Urothelium cell line (cell line): ENCODE measurements around the gene PITPNB.

Experiments
- DNase-seq: peaks from one replicate; pipeline ENCODE4 v3.0.0; 2011; ENCODE audit warnings: low spot score, mixed read lengths
- FAIRE-seq: peaks from 2 replicates; lab custom pipeline; 2011; peaks lifted over from hg19 to GRCh38; lab: Jason Lieb, UNC

The PITPNB gene

DNA sequence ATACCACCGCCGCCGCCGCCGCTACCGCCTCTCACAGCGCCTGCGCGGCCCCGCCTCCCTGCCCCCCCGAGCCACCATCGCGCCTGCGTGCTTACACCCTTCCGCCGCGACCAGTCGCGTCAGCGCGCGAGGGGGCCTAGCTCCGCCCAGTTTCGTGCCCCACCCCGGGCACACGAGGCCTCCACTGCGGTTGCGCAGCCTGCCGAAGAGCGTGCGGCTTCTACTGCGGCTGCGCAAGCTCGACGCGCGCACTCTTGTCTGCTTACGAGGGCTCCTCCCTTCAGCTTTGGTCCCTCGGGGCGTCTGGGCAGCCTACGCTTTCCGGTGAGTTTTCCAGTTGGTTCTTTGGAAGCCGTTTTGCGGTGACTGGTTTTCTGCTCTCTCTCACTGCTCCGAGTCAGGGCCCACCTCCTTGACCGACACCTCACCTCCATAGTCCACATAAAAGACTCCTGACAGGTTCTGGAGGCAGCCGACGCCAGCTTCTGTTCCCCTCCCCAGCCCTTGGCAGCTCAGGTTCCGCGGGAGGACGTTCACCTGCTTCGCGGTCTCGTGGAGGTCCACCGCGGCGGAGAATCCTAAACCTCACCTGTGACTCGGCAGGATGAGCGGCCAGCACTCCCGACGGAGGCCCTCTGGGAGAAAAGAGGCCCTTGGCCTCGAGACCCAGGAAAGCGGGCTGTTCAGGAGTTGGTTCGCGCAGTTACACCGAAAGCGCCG lies at the start of gene PITPNB:
PITPNB (minus strand) TSS at position 35 of the 720 bp plus-strand sequence. CDS start 65 bp downstream, outside the sequence.
- FAIRE-seq (peak; percentile 100), DNase-seq (peak; percentile 100)

DNA sequence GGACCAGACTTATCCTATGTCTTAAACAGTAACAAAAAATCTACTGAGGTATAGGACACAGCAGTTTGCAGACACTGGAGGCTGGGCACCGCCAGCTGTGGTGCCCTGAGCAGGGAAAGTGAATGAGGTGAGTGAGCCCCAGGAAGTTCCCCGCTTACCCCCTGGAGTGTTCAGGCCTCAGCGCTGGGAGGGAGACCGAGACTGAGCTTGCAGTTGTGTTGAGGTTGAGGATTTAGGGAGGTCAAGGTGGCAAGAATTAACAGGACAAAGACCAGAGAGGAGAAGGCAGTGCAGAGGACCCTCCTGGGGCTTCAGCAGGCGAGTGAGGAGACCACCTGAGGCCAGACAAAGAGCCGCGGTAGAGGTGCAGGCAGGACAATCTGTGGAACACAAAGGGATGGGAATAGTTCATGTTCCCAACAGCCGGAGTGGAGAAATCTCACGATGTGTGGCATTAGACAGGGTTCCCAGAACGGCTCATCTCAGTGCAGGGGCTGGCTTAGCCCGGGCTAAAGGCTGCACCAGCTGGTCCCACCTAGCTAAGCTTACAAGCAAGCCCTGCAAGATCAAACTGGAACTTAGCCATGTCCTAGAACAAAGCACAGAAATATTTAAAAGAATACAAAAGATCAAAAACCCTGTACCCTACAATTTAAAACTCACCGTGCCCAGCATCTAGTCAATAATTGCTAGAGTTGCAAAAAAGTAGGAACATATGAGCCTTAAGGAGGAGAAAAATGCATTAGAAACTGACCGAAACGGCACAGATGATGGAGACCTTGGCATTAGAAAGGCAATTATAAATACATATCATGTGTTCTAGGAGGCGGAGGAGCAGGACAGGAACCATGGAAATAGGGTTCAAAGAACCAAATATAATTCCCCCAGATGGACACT lies 47.4 kb upstream of the PITPNB start:
- FAIRE-seq = peak; percentile 82

DNA sequence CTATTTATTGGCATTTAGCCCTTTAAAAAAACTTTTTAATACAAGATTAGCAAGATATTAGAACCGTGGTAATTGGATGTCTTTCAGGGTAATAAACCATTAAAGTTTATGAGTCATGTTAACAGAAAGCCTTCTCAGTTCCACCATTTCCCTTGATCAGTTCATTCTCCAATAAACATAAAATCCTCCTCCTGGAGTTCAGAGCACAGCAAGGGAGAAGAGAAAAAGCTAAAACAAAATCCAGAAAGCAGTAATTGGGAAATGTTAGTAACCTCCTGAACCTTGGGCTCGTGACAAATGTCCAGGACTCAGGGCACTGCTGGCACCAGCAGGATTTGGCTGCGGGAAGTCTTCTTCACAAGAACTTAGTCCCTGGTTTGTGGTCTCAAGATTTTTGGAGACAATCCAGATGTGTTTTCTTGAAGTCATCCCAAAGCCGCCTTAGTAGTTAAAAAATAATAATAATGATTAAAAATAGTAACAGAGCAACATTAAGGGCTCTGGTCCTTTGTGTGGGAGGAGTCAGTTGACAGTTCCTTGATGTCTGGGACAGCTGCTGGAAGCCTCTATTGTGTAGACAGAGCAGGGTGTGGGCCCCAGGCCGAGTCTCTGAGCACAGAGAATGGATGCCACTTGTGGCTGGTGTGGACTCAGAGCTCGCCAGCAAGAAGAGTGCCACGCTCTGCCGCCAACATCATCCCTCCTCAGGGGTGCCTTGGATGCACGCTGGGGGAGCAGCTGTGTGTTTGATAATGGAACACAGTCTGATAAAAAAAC lies 43.4 kb upstream of the PITPNB start:
- no peak for DNase-seq
- peak; percentile 79 for FAIRE-seq

More for the DNA sequence above, 47.4 kb upstream of the PITPNB start:
- DNase-seq = no peak

DNA sequence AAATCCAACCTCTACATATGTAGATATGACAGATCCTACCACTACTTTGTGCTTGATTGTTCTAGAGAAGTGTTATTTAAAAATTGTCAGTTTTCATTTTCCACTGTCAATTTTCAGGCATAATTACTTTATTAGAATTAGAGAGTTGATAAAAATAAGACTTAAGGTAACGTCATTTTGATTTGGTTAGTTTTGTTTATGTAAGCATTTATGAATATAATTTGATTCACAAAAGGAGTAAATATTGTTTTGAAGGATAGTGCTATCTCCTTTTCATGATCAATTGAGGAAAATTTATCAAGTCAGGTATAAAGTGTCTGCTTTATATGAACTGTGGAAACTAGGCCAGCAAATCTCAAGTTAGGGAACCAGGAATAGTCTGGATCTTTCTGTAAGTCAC lies 42.6 kb upstream of the PITPNB start:
- peak; percentile 30 for FAIRE-seq
- no peak for DNase-seq

DNA sequence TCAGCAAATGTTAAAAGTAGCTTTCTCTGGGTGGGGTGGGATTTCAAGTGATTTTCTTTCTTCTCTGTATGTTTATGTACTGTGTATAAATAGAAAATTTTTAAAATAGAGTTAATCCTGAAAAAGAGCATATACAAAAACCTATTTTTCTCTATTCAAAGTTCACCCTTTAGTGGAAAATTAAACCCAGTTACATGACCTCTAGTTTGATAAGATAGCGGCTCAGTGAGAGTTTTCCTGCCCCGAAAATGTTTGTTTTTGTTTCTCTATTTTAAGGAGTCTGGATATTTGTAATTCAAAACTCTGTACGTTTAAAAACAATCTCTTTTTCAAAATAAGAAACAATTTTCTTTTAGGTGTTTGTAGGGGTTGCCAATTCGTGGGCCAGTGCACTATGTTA lies 42.1 kb upstream of the PITPNB start:
- DNase-seq = no peak
- no peak for FAIRE-seq

DNA sequence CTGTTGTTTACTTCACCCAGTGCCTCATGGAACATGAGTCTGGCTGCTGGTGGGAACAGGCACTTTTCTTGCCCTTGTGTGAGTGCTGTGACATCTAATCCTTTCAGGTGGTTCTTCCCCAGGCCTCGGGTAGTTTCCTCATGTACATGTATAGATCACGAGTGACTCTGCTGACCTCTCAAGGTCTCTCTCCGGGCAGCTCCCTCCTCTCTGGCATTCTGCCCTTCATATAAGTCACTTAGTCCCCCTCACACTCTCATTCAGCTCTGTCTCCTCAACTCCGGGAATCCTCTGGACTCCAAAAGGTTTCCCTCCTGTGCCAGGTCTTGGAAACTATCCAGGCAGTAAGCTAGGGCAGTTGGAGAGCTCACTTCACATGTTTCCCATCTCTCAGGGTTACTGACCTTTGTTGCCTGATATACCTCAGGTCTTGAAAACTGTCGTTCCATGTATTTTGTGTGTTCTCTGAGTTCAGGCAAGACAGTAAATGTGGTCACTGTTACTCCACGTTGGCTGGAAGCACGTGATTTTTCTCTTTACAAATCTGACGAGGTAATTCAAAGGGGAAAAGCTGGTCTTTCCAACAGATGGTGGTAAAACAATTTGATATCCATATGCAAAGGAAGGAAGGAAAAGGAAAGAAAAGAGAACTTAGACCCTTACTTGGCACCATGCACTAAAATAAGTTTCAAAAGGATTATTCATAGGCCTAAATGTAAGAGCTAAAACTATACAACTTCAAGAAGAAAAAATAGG lies 40.5 kb upstream of the PITPNB start:
- peak; percentile 5 for FAIRE-seq
- DNase-seq = no peak

DNA sequence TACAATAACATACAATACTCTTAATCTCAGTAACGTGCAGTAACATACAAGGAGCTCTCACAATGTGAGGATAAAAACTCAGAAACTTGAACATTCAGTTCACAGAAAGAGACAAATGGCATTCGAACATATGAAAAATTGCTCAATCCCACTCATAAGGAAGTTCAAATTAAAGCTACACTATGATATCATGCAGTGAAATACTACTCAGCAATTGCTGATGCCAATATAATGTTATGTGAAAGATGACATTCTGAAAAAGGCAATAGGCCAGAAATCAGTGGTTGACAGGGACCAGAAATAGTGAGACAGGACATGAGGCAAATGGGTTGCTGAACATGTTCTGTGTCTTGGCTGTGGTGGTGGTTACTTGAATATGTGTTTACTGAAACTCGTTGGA lies 33.7 kb upstream of the PITPNB start:
- DNase-seq = no peak
- peak; percentile 94 for FAIRE-seq

DNA sequence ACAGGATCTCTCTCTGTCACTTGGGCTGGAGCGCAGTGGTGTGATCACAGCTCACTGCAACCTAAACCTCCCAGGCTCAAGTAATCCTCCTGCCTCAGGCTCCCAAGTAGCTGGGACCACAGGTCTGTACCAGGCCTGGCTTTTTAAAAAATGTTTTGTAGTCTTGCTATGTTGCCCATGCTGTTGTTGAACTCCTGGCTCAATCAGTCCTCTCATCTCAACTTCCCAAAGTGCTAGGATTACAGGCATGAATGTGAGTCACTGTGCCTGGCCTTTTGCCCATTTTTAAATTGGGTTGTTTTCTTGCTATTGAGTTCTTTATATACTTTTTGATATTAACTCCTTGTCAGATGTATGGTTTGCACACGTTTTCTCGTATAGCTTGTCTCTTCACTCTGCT lies 33.0 kb upstream of the PITPNB start:
- FAIRE-seq (peak; percentile 27), DNase-seq (no peak)

DNA sequence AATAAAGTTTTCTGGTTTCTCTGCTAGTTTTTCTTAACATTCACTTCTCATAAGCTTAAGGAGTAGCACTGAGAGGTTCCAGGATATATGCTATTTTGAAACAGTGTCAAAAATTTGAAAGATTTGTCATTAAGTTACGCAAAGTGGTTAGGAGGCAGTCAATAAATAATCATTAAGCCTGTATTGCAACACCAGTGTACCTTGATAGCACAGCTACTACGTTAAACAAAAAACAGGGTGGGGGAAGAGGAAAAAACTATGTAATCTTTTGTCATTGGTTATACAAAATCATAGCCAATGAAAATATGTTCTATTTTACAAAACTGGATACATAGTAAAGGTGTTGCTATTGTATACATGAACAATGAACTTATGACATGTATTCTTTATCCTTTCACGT lies 30.4 kb upstream of the PITPNB start:
- FAIRE-seq = no peak
- DNase-seq = no peak

DNA sequence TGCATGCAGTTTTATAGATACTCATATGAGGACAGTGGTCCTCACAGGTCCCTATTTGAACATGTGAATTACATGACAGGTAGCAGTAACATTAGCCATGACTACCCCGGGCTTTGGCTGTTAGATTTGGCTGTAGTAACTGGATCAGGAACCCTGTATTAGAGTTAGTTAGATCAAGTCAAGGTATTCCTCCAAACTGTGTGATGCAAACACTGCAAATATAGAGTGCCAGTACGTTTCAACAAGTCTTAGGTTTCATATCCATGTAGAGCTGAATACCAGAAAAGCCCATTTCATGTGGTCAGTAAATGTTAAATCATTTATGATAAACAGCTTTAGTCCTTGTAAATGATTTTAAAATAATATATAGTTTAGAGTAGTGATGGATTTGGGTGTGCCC lies 29.5 kb upstream of the PITPNB start:
- FAIRE-seq (peak; percentile 72), DNase-seq (no peak)

DNA sequence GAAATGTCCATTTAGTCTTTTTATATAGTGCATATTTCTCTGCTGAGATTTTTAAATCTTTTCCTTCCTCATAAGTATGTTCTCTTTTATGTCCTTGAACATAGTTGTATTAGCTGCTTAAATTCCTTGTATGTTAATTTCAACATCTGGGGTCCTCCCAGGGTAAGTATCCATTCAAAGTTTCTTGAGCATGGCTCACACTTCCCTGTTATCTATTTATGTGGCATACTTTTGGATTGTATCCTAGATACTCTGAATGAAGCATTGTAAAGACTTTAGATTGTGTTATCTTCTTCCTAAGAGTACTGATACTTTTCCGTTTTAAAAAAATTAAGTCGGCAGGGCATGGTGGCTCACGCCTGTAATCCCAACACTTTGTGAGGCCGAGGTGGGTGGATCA lies 28.4 kb upstream of the PITPNB start:
- DNase-seq (no peak), FAIRE-seq (no peak)

DNA sequence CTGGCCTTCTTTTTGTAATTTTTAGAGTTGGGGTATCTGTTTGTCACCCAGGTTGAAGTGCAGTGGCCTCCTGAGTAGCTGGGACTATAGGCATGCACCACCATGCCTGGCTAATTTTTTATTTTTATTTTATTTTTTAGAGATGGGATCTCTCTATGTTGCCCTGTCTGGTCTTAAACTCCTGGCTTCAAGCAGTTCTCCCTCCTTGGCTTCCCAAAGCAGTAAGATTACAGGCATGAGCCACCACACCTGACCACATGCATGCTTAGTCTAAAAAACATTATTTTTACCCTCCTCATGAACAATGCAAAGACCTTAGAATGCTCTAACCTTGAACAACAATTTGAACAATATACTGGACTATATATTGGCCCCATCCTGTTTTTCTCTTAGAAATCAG lies 22.1 kb upstream of the PITPNB start:
- peak; percentile 50 for FAIRE-seq
- DNase-seq = no peak

DNA sequence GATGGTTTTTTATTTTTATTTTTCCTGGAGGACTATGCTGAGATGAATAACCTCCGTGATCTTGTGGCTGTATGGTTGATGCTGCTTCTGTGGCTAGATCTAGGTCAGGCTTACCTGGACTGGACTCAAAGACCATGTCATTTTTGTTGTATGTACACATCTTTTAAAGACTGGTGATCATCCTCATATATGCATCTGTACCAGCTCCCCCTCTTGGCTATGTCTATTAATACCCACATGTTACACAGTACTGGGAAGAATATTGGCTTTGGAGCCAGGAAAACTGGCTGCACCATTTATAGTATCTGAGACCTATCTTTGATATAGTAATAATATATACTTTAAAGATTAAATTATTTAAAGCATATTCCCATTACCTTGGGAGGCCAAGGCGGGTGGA lies 18.4 kb upstream of the PITPNB start:
- DNase-seq (peak; percentile 25), FAIRE-seq (peak; percentile 87)

DNA sequence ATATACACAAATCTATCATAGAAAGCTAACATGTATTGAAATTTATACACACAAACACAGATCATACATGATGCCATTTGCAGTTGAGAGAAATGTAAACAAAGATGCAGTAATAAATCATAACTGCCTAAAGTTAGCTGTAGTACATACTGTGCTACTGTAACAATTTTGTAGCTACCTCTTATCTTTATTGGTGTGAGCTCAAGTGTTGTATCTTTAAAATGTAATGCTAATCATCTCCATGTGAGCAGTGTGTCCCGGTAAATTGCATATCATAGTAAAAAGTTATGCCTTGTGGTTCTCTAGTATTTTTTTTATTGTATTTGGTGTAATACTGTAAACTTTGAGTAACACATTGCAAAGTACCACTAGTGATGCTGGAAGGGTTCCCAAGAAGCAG lies 16.8 kb upstream of the PITPNB start:
- FAIRE-seq (peak; percentile 92), DNase-seq (no peak)

DNA sequence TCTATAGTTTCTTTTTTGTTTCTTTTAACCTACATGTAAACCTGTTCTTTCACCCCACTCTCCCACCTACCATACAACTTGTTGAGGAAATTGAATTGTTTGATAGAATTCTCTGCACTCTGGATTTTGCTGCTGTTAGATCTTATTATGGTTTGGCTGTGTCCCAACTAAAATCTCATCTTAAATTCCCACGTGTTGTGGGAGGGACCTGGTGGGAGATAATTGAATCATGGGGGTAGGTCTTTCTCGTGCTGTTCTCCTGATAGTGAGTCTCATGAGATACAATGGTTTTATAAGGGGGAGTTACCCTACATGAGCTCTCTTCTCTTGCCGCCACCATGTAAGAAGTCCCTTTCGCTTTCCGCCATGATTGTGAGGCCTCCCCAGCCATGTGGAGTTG lies 15.0 kb upstream of the PITPNB start:
- FAIRE-seq = peak; percentile 91
- DNase-seq = no peak

DNA sequence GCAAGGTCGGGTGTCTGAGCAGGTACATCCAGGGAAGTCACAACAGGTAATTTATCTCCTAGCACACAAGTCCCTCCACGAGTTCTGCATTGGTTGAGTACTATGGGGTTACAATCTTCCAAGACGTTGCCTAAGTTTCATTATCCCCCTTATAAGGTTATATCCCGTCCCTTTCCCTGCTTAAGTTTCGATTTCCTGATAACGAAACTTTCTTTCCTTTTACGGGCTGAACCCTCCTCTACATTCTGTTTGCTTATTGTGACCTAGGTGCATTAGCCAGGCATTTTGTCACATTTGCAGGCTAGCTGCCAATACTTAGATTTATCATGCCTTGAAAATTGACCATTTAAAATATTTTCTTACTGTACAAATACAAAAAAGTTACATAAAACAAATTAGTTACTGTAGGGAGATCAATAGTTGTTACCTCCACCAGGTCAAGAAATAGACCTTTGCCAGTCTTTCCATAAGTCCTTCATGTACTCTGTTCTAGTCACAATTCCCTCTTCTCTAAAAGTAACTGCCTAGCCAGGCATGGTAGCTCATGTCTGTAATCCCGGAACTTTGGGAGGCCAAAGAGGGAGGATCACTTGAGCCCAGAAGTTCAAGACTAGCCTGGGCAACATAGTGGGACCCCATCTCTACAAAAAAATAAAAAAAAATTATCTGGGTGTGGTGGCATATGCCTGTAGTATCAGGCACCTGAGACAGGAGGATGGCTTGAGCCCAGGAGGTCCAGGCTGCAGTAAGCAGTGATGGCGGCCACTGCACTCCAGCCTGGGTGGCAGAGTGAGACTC lies 14.3 kb upstream of the PITPNB start:
- FAIRE-seq (no peak), DNase-seq (no peak)

DNA sequence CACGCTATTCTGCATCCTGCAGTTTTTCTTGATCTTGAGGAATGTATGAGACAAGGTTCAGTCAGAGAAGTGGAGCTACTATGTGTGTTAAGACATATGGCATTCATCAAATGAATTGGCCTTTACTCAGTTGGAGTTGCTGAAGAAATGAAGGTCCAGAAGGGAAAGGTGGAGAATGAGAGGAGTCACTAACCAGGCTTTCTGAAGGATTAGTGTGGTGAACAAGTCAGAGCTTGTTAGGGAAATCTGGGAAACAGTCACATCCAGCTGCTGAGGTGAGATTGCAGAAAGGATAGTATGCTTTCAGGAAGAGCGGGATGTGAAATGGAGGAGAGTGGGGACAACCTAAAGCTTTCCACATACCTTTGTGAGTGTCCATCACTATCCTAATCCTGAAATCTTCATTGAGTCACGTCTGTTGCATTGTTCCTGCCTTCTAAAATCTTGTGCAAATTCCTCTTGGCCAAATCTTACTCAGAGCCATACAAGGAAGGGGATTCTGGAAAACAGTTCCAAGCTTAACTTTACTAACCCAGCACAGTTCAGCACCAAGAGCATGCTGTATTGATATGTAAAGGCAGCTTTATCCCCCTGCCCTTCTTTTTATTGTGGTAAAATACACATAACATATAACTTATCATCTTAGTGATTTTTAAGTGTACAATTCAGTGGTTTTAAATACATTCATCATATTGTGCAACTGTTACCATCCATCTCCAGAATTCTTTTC lies 11.4 kb upstream of the PITPNB start:
- no peak for FAIRE-seq

DNA sequence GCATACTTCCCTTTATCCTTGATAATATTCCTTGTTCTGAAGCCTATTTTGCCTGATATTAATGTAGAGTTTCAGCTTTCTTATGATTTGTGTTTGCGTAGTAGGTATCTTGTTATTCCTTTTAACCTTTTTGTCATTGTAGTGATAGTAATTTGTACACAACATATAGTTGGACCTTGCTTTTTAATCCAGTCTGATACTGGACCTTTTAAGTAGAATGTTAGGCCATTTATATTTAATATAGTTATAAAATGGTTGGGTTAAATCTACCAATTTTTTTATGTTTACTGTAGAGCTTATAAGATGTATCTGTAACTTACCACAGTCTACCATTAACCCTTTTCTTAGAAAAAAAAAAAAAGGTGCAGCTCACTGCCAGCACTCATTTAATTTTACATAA lies 8.6 kb upstream of the PITPNB start:
- no peak for FAIRE-seq
- DNase-seq = no peak

More for the DNA sequence above, 11.4 kb upstream of the PITPNB start:
- DNase-seq = no peak

DNA sequence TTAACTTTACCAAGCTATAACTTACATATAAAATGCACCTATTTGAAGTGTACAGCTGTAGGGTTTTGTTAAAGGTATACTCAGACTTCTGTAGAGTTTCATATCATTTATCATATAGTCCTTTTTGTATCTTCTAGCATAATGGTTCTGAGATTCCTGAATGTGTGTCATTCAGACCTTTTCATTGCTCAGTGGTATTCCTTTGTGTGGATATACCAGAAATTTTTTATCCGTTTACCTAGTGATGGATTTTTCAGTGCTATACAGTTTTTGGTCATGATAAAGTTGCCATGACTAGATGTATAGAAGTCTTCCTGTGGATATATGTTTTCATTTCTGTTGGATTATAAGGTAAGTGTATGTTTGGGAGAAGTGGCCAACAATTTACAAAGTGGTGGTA lies 6.3 kb upstream of the PITPNB start:
- FAIRE-seq = no peak
- no peak for DNase-seq
